Left lobe of liver (tissue), 2 donors: Measurements from ENCODE around the gene FGG. TPM values are rescaled to one million over a fixed set of nuclear protein-coding genes. Genes with fewer than 3 reads are reported as not detected.

Experiments used
- ATAC-seq: fragments of 200-7000 bp; cut with Tn5 transposase; one replicate; pipeline ENCODE4 v1.9.1; 2020; ENCODE audit warnings: mild to moderate bottlenecking, moderate library complexity
- DNase-seq: peaks from one replicate; pipeline ENCODE4 v3.0.0-alpha.2; 2020; ENCODE audit warnings: low spot score
- total RNA-seq: library from RNA; stranded (reverse); gene quantifications from one replicate; pipeline ENCODE4 v1.2.1, GENCODE V29; 2021
- donor health status: DM: no; HTN: no; CAD: no; lungs with moderate emphysema.
- donor health status: DM: no; HTN: yes; CAD: no.

FGG gene
- total RNA-seq, result 7,950 TPM

DNA sequence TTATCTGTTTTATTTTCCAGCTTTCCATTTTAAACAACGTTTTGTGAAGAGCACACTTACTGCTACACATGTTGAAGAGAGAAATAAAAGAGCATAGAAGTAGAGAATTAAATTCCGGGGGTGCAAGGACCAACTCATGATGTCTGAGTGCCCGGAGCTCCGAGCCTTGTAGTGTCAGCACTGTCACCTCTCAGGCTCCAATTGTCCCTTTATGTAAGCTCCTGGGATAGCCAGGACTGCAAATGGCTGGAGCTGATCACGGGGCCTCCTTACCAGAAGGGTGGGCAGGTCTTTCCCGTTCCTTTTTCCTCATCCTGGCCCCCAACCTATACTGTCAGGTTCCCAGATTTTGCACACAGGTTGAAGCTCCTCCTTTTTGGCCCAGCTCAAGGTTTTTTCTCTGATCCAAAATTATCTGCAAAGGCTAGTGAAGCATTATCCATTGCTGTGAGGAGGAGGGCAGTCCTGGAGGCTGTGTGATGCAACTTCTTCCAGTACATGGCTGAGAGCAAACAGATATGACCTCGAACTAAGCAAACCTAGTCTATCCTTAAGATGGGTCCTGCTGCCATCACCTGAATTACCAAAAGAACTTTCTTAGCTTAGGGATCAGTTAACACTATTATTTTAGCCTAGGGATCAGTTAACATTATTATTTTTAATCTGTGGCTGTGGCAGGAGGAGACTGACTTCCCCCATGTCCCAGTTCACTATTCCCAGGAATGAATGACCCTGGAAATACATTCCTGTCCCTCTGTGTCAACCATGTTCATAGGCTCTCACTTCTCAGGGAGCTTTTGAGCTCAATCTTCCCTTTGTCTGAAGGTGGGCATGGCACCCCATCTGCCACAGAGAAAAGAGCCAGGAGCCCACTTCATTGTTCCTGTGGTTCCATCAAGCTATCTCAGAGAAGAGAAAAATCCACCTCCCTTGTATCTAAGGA lies at the start of gene FGG:
Gene FGG, minus strand, starts transcription at position 185 of the 943 bp plus-strand sequence. Its CDS starts 47 bp downstream, at position 138.
- DNase-seq (peak; percentile 93), ATAC-seq (peak; percentile 76)

- ATAC-seq (peak; percentile 95), DNase-seq (peak; percentile 69)
Observed at GRCh38 chr4:154660052-154660451, 47.6 kb upstream of the FGG start.

GRCh38 chr4:154658680-154659405 lies 46.4 kb upstream of the FGG start:
- peak; percentile 60 for DNase-seq

GRCh38 chr4:154643493-154643892 lies 31.0 kb upstream of the FGG start:
- DNase-seq (no peak), ATAC-seq (no peak)

More at GRCh38 chr4:154658680-154659405, 46.4 kb upstream of the FGG start:
- peak; percentile 60 for ATAC-seq

DNA sequence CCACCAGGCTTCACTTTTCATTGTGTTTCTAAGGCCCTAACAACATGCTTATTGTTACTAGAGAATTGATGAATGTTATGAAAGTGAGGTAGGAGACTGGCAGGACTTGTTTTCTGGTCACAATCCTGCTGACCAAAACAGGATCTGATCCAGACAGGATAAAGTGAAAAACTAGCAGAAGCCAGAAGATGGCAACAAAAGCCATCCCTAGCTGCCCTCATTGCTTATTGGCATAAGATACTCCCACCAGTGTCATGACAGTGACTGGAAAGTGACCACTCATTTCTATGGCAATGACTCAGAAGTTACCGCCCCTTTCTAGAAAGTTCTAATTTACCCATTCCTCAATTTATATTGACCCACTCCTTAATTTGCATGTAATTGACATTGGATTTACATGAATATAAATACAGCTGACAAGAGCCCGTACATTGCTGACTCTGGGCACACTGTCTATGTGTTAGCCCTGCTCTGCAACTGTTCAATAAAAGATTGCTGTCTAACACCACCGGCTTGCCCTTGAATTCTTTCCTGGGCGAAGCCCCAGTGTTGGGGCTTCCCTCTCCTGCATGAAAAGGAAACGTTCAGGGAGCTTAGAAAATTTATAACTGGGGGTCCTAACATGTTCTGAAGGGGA lies 30.0 kb upstream of the FGG start:
- ATAC-seq, result peak; percentile 59
- DNase-seq, result no peak

- no peak for ATAC-seq
- DNase-seq, result no peak
Observed at GRCh38 chr4:154640999-154641398, 28.5 kb upstream of the FGG start.

DNA sequence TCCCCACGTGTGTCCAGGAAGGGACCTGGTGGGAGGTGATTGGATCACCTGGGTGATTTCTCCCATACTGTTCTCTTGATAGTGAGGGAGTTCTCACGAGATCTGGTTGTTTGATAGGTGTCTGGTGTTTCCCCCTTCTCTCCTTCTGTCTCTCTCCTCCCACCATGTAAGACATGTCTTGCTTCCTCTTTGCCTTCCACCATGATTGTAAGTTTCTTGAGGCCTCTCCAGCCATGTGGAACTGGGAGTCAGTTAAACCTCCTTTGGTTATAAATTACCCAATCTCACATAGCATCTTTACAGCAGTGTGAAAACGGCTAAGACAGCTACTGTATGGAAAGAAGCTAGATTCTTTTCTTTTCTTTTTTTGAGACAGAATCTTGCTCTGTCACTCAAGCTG lies 21.6 kb upstream of the FGG start:
- ATAC-seq (no peak), DNase-seq (no peak)

GRCh38 chr4:154631828-154632227 lies 19.4 kb upstream of the FGG start:
- ATAC-seq, result no peak
- DNase-seq, result no peak

GRCh38 chr4:154630324-154630723 lies 17.9 kb upstream of the FGG start:
- DNase-seq (no peak), ATAC-seq (no peak)

- ATAC-seq, result peak; percentile 86
- DNase-seq, result peak; percentile 78
Observed at GRCh38 chr4:154626793-154627484, 14.5 kb upstream of the FGG start.

DNA sequence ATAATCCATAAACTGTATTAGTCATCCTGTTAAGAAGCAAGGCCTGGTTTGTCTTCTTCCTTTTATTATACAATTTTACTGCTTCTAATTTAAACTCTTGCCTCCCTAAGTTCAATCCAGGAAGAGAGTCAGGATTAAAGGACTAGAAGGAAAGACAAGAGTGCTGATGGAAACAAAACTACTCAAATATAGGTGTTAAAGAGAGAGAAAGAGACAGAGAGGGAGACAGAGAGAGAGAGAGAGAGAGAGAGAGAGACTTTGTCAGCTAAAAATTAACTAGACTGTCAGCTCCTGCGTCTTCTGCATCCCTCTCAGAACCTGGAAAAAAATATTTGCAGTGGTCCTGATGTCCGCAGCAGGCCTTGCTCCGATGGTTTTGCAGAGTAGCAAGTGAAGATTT lies 13.5 kb upstream of the FGG start:
- ATAC-seq (no peak), DNase-seq (no peak)

DNA sequence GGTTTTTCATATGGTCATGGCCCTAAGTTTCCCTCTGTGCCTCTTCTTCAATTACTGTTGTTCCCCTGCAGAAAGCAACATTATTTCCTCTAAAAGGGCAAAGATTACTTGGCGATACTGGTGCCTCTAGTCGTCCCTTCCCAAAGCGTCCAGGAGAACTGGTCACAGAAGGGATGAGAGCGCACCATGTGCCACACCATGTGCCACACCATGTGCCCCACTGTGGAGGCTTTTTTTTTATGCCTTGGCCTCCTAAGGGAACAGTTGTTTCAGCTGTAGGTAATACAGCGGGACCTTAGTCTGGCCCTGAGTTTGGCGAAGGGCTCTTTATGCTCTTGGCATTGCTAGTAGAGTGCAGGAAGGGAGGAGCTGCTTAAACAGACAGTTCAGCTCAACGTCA lies 11.5 kb upstream of the FGG start:
- ATAC-seq (peak; percentile 11), DNase-seq (no peak)

DNA sequence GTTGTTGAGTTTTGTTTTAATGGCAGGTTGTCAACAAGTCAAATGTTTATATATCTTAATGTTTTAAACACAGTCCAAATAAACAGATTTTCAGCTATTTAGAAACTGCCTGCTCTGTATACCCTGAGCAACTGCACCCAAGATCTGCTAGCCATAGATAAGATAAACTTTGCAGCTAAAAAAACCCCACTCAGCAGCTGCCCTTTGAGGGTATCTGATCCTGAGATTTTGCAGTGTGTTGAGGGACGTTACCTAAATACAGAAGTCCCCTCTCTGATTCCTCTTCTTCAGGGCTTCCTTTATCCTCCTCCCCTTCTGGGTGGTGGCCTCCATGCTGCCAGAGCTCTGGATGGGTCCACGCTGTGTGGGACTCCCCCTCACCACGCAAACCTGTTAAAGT lies 11.0 kb upstream of the FGG start:
- ATAC-seq (no peak), DNase-seq (no peak)

GRCh38 chr4:154622598-154622997 lies 10.1 kb upstream of the FGG start:
- peak; percentile 45 for ATAC-seq
- no peak for DNase-seq

- no peak for DNase-seq
- ATAC-seq, result peak; percentile 52
Observed at GRCh38 chr4:154620111-154620510, 7.7 kb upstream of the FGG start.

DNA sequence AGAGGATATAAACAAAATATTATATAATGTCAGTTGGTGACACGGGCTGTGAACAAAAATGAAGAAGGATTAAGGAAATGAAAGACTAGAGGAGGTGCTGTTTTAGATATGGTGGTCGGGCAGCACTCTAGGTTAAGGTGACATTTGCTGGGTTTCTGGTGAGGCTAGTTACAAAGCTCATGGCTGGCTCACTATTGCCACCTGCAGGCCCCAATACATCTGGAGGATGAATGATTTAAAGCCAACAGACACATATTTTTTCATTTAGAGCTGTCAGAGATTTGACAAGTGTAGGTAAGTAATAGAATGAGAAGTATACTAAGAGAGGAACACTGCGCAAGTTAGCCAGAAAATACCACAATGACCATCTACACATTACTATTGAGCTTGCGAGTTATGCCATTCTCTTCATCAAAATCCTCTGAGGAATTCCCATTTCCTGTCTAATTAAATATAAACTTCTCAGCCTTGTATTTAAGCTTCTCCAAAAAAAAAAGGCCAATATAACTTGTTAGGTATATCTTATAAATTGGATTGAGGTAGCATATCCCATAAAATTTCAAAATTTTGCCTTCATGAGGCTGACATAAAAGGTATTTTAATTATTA lies 6.4 kb upstream of the FGG start:
- DNase-seq, result peak; percentile 79
- ATAC-seq, result peak; percentile 71

DNA sequence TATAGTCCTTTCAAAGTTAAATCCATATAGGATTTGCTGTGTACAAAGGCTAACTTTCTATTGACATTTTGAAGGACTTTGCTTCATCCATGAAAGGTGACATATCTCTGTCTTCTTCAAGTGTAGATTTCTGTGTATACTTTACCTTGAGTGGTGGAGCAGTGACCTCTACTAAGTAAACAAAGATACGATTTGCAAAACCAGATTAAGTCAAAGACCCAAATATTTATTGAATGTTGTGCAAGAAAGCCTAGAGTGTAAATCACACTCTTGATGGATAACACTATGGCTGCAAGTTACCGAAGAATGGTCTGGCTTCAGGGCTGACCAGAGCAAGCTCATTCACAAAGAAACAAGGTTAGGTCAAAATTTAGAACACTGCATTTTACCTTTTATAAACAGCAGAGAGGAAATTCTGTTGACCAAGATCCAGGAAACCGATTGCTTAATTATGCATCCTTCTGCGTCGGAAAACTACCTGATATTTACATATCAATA lies 5.4 kb upstream of the FGG start:
- DNase-seq, result no peak
- peak; percentile 38 for ATAC-seq

- DNase-seq (no peak), ATAC-seq (no peak)
Observed at GRCh38 chr4:154616731-154617130, 4.3 kb upstream of the FGG start.

- no peak for DNase-seq
- ATAC-seq, result no peak
Observed at GRCh38 chr4:154616287-154616686, 3.8 kb upstream of the FGG start.

GRCh38 chr4:154615211-154615610 lies 2.8 kb upstream of the FGG start:
- DNase-seq (no peak), ATAC-seq (no peak)
